K562 (cell line): Measurements from ENCODE around the gene ALDH3B2. TPM values are rescaled to one million over a fixed set of nuclear protein-coding genes. Genes with fewer than 3 reads are reported as not detected.

Experiments
- BCOR ChIP-seq: fragments of 450-650 bp; IDR thresholded peaks from 2 replicates; pipeline ENCODE4 v1.6.1; 2016
- CBX1 ChIP-seq: sonication (generic); IDR thresholded peaks from 2 replicates; pipeline ENCODE4 v1.6.1; 2016; ENCODE audit warnings: antibody characterized with exemption, low read depth, mild to moderate bottlenecking
- CBX8 ChIP-seq: fragments of 200-600 bp; sonication (generic); IDR thresholded peaks from 2 replicates; pipeline ENCODE4 v1.6.1; 2012; ENCODE audit warnings: borderline replicate concordance, mixed run types, low read depth, mild to moderate bottlenecking, moderate library complexity, mixed read lengths, low read length, control low read depth, inconsistent platforms; ENCODE audit not compliant: poor library complexity, severe bottlenecking; ENCODE audit errors: extremely low read depth
- ELF2 ChIP-seq: fragments of 250-450 bp; sonication (Bioruptor Pico); IDR thresholded peaks from 2 replicates; pipeline ENCODE4 v1.5.0; 2021; ENCODE audit warnings: mild to moderate bottlenecking
- FOXK2 ChIP-seq, 2 experiments: fragments of 450-650 bp; IDR thresholded peaks in 1 of 2; conservative IDR thresholded peaks in 1 of 2; 2 replicates each; pipeline ENCODE4 v1.6.1; 2016; ENCODE audit warnings: low read depth in 2 of 2, mild to moderate bottlenecking in 1 of 2
- HES1 ChIP-seq: fragments of 450-650 bp; IDR thresholded peaks from 2 replicates; pipeline ENCODE4 v1.6.1; 2016; ENCODE audit warnings: low read depth, mild to moderate bottlenecking, moderate library complexity
- HOMEZ ChIP-seq: fragments of 250-450 bp; sonication (Bioruptor Pico); IDR thresholded peaks from 2 replicates; pipeline ENCODE4 v1.4.0; 2020; ENCODE audit warnings: mild to moderate bottlenecking, moderate library complexity
- NCOR1 ChIP-seq: fragments of 450-650 bp; IDR thresholded peaks from 2 replicates; pipeline ENCODE4 v1.6.1; 2016; ENCODE audit warnings: mild to moderate bottlenecking, moderate library complexity
- NFE2L1 ChIP-seq: fragments of 450-650 bp; IDR thresholded peaks from 2 replicates; pipeline ENCODE4 v1.6.1; 2016; ENCODE audit warnings: missing genetic modification characterization, low read depth, mild to moderate bottlenecking, missing compliant biosample characterization, moderate library complexity, borderline replicate concordance
- POLR2A ChIP-seq: fragments of 450-650 bp; conservative IDR thresholded peaks from 2 replicates; pipeline ENCODE4 v1.6.1; 2016
- RFX7 ChIP-seq: fragments of 250-450 bp; sonication (Bioruptor Pico); IDR thresholded peaks from 2 replicates; pipeline ENCODE4 v1.5.1; 2021; ENCODE audit warnings: mild to moderate bottlenecking
- SMARCC2 ChIP-seq: fragments of 450-650 bp; IDR thresholded peaks from 2 replicates; pipeline ENCODE4 v1.6.1; 2017; ENCODE audit warnings: antibody characterized with exemption, moderate library complexity, mild to moderate bottlenecking, low read depth
- TEAD1 ChIP-seq, 2 experiments: fragments of 450-650 bp in 1 of 2; sonication (generic) in 1 of 2; formaldehyde crosslinking; IDR thresholded peaks; 2 replicates each; pipeline versions ENCODE4 v1.4.0 to v1.8.0; 2020 to 2022; ENCODE audit warnings: mild to moderate bottlenecking in 2 of 2, missing genetic modification reagents in 1 of 2
- TRIM24 ChIP-seq, 2 experiments: fragments of 450-650 bp; IDR thresholded peaks; 2 replicates each; pipeline ENCODE4 v1.6.1; 2016
- ZBTB33 ChIP-seq: sonication (generic); formaldehyde crosslinking; IDR thresholded peaks from 2 replicates; pipeline ENCODE4 v1.8.1; 2023; ENCODE audit warnings: mild to moderate bottlenecking, missing genetic modification reagents
- ZKSCAN8 ChIP-seq: fragments of 200-800 bp; sonication (Bioruptor generic); IDR thresholded peaks from 2 replicates; pipeline ENCODE4 v1.6.1; 2016; ENCODE audit warnings: missing genetic modification characterization, missing compliant biosample characterization
- ZNF23 ChIP-seq: fragments of 250-450 bp; sonication (Bioruptor Pico); IDR thresholded peaks from 2 replicates; pipeline ENCODE4 v1.4.0; 2020; ENCODE audit warnings: mild to moderate bottlenecking
- ZNF384 ChIP-seq: IDR thresholded peaks from 2 replicates; pipeline ENCODE4 v1.6.1; 2012; ENCODE audit warnings: low read depth, low read length, improper control_type of control experiment
- ZNF449 ChIP-seq: fragments of 250-450 bp; sonication (Bioruptor Pico); IDR thresholded peaks from 2 replicates; pipeline ENCODE4 v1.8.0; 2022; ENCODE audit warnings: moderate library complexity, mild to moderate bottlenecking, inconsistent platforms
- ZNF518B ChIP-seq: fragments of 250-450 bp; sonication (Bioruptor Pico); IDR thresholded peaks from 2 replicates; pipeline ENCODE4 v1.5.0; 2021; ENCODE audit warnings: mild to moderate bottlenecking, moderate library complexity
- ZNF57 ChIP-seq: fragments of 450-650 bp; formaldehyde crosslinking; IDR thresholded peaks from 2 replicates; pipeline ENCODE4 v1.4.0; 2020; ENCODE audit warnings: mild to moderate bottlenecking, moderate library complexity
- polyA plus RNA-seq, 8 experiments: library from polyadenylated mRNA; depleted of rRNA in 4 of 8; stranded (reverse) in 5 of 8; unstranded in 3 of 8; fragments of >200 nt; fragmentation: Nextera tagmentation in 2 of 8; fragmentation: Illumina TruSeq in 1 of 8; extraction: Ambion mirVana in 2 of 8; extraction: Trizol in 1 of 8; gene quantifications; 2 replicates each; pipeline versions ENCODE4 v1.2.1 to v1.2.3, GENCODE V29; 2011 to 2014; ENCODE audit warnings: inconsistent platforms in 1 of 8, missing spikeins in 1 of 8
- total RNA-seq, 7 experiments: library from RNA; depleted of rRNA in 6 of 7; stranded (reverse); fragments of >200 nt in 6 of 7; fragmentation: Illumina TruSeq in 2 of 7; extraction: Trizol in 2 of 7; gene quantifications; 2 replicates each; pipeline versions ENCODE4 v1.2.1 to v1.2.3, GENCODE V29; 2011 to 2021; ENCODE audit warnings: low replicate concordance in 1 of 7

The ALDH3B2 gene
- total and polyA plus RNA-seq, 9 of the 15 experiments (the other 6 are each of a cell fraction or from before 2014, with no cell fraction given) = not detected

- TF ChIP-seq FOXK2 (conservative IDR thresholded peaks at IDR 0.05 in 1 of 2, IDR thresholded peaks at IDR 0.05 in 1 of 2; ENCODE audit: low read depth in 2 of 2) = no peak
- TF ChIP-seq CBX1 = peak; percentile 45; the same call in 1 of the 2 replicates
- TF ChIP-seq POLR2A = 0 out of 2 replicates have a peak, but pooled peaks have one; percentile 20
- TF ChIP-seq ZNF384 = no peak
- no peak for TF ChIP-seq ZNF449 (CRISPR knock-in tag)
- TF ChIP-seq ZBTB33 (CRISPR knock-in tag) = peak; percentile 100
- TF ChIP-seq TRIM24 (IDR thresholded peaks at IDR 0.05) = no peak
- TF ChIP-seq BCOR = peak; percentile 98
- no peak for TF ChIP-seq HES1
- no peak for TF ChIP-seq ZNF518B (CRISPR knock-in tag)
- TF ChIP-seq RFX7 = no peak
- no peak for TF ChIP-seq ELF2 (CRISPR knock-in tag)
- 0 out of 2 replicates have a peak, but pooled peaks have one; percentile 30 for TF ChIP-seq HOMEZ (CRISPR knock-in tag)
- no peak for TF ChIP-seq ZNF57 (CRISPR knock-in tag)
- no peak for TF ChIP-seq CBX8
- TF ChIP-seq NCOR1 = no peak
- TF ChIP-seq TEAD1 (CRISPR knock-in tag; IDR thresholded peaks at IDR 0.05) = no peak
- TF ChIP-seq ZNF23 = no peak
- no peak for TF ChIP-seq ZKSCAN8 (CRISPR knock-in tag)
- no peak for TF ChIP-seq SMARCC2
- TF ChIP-seq NFE2L1 = no peak
Measured at GRCh38 chr11:67630943-67631331, 43.5 kb downstream of the ALDH3B2 start (continued).
